ENCODE results near the gene STUM. TPM values are rescaled to one million over a fixed set of nuclear protein-coding genes. Genes with fewer than 3 reads are reported as not detected.

STUM gene
- total and polyA plus RNA-seq, 10 of the 15 experiments (the other 5 are each of a cell fraction or from before 2014, with no cell fraction given) = under 0.01 to 0.15 (median 0.09) TPM; not detected in 5

GRCh38 chr1:226541631-226542622 is 6.6 kb upstream of the STUM start:
- TF ChIP-seq FOXM1 (IDR thresholded peaks at IDR 0.05; ENCODE audit: low read depth, low read length) = no peak
- TF ChIP-seq ZZZ3 (IDR thresholded peaks at IDR 0.05; ENCODE audit: control insufficient read depth, insufficient read length, low read depth) = no peak
- no peak for TF ChIP-seq ZNF687 (IDR thresholded peaks at IDR 0.05)
- no peak for TF ChIP-seq PAX5 (IDR thresholded peaks at IDR 0.05; ENCODE audit: borderline replicate concordance, low read depth, low read length)
- TF ChIP-seq, protein P1, sequence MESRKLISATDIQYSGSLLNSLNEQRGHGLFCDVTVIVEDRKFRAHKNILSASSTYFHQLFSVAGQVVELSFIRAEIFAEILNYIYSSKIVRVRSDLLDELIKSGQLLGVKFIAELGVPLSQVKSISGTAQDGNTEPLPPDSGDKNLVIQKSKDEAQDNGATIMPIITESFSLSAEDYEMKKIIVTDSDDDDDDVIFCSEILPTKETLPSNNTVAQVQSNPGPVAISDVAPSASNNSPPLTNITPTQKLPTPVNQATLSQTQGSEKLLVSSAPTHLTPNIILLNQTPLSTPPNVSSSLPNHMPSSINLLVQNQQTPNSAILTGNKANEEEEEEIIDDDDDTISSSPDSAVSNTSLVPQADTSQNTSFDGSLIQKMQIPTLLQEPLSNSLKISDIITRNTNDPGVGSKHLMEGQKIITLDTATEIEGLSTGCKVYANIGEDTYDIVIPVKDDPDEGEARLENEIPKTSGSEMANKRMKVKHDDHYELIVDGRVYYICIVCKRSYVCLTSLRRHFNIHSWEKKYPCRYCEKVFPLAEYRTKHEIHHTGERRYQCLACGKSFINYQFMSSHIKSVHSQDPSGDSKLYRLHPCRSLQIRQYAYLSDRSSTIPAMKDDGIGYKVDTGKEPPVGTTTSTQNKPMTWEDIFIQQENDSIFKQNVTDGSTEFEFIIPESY (IDR thresholded peaks at IDR 0.05) = no peak
- TF ChIP-seq, protein P2, sequence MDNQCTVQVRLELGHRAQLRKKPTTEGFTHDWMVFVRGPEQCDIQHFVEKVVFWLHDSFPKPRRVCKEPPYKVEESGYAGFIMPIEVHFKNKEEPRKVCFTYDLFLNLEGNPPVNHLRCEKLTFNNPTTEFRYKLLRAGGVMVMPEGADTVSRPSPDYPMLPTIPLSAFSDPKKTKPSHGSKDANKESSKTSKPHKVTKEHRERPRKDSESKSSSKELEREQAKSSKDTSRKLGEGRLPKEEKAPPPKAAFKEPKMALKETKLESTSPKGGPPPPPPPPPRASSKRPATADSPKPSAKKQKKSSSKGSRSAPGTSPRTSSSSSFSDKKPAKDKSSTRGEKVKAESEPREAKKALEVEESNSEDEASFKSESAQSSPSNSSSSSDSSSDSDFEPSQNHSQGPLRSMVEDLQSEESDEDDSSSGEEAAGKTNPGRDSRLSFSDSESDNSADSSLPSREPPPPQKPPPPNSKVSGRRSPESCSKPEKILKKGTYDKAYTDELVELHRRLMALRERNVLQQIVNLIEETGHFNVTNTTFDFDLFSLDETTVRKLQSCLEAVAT (IDR thresholded peaks at IDR 0.05) = no peak
- no peak for TF ChIP-seq YBX1 (IDR thresholded peaks at IDR 0.05)
- no peak for TF ChIP-seq CEBPB (IDR thresholded peaks at IDR 0.05; ENCODE audit: borderline replicate concordance in 1 of 2, low read depth in 2 of 2, low read length in 2 of 2)
- in situ Hi-C loops (cut with MboI) = no loop called here
- SMC1A ChIA-PET (ENCODE audit: uncharacterized antibody, unreplicated experiment) = interaction anchor here (1.5 kb wide), 1 partner anchor 112 kb away, joined by 4 read pairs; no protein-coding TSS in a partner anchor
- CTCF ChIA-PET = interaction anchor here (0.8 to 1.5 kb wide), 2 partner anchors 8 to 417 kb away, joined by 3 to 4 read pairs; no protein-coding TSS in a partner anchor
- POLR2A ChIA-PET = no interaction called here
- WGBS (ENCODE audit: insufficient coverage, insufficient replicate concordance, low lambda C conversion rate, missing lambda C conversion rate) = 44% methylated on average over 14 of the region's 14 CpGs
- no peak for DNase-seq (ENCODE audit: low read depth, low spot score)
- no peak overlapping the region for H3K4me3 ChIP-seq
- H3K4me1 ChIP-seq (ENCODE audit: control insufficient read depth, insufficient read depth, low read length) = no peaks in the 10 kb centered on the region
- no peak overlapping the region for H3K27ac ChIP-seq (ENCODE audit: control insufficient read depth, insufficient read depth)
- no peaks in the 10 kb centered on the region for H4K20me1 ChIP-seq (ENCODE audit: control insufficient read depth, insufficient read depth)
- H3K9ac ChIP-seq (ENCODE audit: control insufficient read depth, insufficient read depth, low read length) = no peak overlapping the region
- no peak overlapping the region for H3K4me2 ChIP-seq (ENCODE audit: control insufficient read depth, insufficient read depth)
- no peaks in the 10 kb centered on the region for H3K79me2 ChIP-seq (ENCODE audit: control insufficient read depth, insufficient read depth, low read length)
- intact Hi-C loops (cut with micrococcal nuclease; ENCODE audit: unreplicated experiment) = no loop called here
- RAD21 ChIA-PET (ENCODE audit: unreplicated experiment) = no interaction called here
- FAIRE-seq = no peak
- no peak overlapping the region for H2AFZ ChIP-seq (ENCODE audit: control insufficient read depth, low read depth, low read length)
- H3K36me3 ChIP-seq (ENCODE audit: control insufficient read depth in 2 of 2, insufficient read depth in 2 of 2, low read length in 1 of 2) = no peaks in the 10 kb centered on the region
- no TSS peak for BruUV-seq (replicated peaks)
- no peaks in the 10 kb centered on the region for H3K9me3 ChIP-seq (replicated peaks; ENCODE audit: control insufficient read depth, insufficient read depth, low read length)
- no peaks in the 10 kb centered on the region; a peak in 2 of 4 replicates for H3K27me3 ChIP-seq (replicated peaks in 1 of 2; ENCODE audit: control insufficient read depth in 2 of 2, insufficient read depth in 2 of 2, low read length in 1 of 2)
- ATAC-seq = no peak
